ENCODE results near the gene HSD11B1.

GRCh38 chr1:209721323-209721722, 16.7 kb downstream of the HSD11B1 start:
- TF ChIP-seq POLR2AphosphoS5 (IDR thresholded peaks at IDR 0.05; ENCODE audit: low read depth, low read length) (no peak), TAF1 (IDR thresholded peaks at IDR 0.05; ENCODE audit: borderline replicate concordance, insufficient read depth, low read length) (no peak), SIN3A (IDR thresholded peaks at IDR 0.05; ENCODE audit: borderline replicate concordance, insufficient read depth, low read length) (no peak)
